ENCODE measurements around the gene MFSD2A.
"Not testable (repeated sequence)": the region's sequence is repeated elsewhere in the genome, so short reads cannot be mapped to it uniquely, and the experiment has no call there.

MFSD2A gene

DNA sequence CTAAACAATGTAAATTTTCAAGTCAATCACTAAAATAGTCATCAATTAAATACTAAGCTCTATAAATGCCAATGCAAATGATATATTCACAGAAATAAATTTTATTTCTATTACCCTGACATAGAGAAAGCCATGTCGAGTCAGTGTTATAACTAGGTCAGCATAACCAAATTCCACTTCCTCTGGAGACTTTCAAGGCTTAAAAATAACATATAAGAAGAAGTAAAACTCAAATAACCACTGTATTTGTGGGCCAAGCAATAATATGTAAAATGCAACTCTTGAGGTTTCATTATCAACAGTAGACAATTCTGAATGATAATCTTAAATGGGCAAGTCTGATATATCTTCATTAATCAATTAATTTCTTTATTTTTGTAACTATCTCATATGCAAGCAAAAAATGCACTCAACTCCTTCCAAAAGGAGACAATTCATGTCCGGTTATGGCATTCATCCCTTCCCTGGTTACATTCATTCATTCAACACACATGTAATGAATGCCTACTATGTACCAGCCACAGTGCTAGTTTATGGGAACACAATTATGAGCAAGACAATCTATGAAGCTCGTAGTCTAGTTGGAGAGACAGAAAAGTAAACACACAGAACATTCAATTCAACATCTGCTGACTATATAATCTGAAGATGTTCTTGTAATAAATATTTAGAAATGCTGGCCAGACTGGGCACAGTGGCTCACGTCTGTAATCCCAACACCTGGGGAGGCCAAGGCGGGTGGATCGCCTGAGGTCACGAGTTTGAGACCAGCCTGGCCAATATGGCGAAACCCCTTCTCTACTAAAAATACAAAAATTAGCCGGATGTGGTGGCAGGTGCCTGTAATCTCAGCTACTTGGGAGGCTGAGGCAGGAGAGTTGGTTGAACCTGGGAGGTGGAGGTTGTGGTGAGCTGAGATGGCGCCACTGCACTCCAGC lies 48.5 kb downstream of the MFSD2A start:
- DNase-seq (ENCODE audit: low read depth) = no peak

DNA sequence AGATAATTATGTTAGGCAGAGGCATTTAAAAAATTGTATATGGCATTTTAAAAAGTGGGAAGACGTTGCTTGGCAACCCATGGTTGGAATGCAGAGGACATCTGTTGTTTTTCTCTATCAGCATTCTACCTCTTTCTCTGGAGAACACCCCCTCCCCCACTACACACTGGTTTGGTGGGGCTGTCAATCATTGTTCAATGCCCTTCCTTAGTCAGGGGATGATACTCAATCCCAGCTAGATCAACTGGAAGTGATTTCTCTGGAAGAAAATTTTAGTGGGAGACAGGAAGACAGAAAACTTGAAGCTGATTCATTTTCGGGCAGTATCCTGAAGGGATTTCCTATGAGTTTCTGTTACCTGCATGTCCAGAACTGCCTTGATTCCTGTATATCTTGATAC lies 49.9 kb downstream of the MFSD2A start:
- no peak for DNase-seq (ENCODE audit: low read depth)

DNA sequence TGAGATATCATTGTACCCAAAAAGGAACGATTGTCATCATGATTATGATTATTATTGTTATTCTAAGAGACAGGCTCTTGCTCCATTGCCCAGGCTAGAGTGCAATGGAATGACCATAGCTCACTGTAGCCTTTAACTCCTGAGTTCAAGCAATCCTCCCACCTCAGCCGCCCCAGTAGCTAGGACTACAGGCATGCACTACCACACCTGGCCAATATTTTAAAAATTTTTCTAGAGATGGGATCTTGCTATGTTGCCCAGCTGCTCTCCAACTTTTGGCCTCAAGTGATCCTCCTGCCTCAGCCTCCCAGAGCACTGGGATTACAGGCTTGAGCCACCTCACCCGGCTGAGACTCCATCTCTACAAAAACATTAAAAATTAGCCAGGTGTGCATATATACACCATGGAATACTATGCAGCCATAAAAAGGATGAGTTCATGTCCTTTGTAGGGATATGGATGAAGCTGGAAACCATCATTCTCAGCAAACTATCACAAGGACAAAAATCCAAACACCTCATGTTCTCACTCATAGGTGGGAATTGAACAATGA lies 52.6 kb downstream of the MFSD2A start:
- DNase-seq (ENCODE audit: low read depth) = not testable (repeated sequence)

DNA sequence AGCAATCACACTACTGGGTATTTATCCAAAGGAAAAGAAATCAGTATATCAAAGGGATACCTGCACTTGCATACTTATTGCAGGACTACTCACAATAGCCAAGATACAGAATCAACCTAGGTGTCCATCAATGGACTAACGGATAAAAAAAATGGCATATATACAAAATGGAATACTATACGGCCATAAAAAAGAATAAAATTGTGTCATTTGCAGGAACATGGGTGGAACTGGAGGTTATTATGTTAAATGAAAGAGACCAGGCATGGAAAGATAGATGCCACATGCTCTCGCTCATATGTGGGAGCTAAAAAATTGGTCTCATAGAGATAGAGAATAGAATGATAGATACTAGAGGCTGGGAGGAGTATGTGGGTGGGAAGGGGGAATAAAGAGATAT lies 56.3 kb downstream of the MFSD2A start:
- DNase-seq (ENCODE audit: low read depth) = no peak

DNA sequence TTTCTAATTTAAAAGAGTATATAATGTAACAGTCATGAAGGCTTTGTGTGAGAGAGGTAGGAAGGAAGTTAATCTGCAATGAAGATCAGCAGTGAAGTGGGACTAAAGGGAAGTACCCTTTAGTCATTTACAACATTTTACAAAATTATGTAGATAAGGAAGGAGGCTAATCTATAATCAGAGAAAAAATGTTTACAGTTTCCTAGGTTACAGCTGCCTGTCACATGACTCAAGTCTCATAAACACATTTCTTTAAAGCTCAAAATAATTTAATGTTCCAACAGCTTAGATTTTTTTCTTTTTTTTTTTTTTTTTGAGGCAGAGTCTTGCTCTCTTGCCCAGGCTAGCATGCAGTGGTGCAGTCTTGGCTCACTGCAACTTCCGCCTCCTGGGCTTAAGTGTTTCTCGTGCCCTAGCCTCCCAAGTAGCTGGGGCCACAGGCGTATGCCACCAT lies 59.3 kb downstream of the MFSD2A start:
- DNase-seq (ENCODE audit: low read depth) = no peak

DNA sequence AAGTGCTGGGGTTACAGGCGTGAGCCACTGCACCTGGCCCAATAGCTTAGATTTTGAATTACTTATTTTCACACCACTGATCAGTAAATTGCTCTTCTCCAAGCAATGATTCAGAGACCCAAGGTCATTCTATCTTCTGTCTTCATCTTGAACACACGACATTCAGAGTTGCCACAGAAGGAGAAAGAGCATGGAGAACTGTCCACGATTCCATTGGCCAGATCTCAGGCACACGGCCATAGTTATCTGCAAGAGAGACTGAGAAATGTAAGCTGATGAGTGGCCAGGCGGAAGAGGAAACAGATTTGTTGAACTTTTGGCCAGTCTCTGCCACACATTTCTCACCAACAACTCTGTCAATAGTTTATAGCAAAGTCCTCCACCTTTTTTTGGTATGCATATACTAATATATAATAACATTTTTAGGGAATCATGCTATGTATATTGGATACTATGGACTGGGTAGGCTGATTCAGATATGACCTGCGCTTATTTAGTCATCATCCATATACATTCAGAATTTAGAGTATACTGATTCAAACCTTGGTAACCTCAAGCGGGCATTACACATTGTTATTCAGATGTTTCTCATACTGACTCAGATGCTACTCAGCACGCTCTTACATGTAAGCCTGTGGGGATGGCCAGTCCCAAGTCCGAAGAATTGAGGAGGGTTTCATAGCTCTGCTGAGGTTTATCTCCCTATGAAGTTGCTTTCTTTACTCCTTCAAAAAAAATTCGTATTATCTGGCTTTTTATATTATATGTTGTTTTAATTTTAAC lies 60.1 kb downstream of the MFSD2A start:
- no peak for DNase-seq (ENCODE audit: low read depth)

DNA sequence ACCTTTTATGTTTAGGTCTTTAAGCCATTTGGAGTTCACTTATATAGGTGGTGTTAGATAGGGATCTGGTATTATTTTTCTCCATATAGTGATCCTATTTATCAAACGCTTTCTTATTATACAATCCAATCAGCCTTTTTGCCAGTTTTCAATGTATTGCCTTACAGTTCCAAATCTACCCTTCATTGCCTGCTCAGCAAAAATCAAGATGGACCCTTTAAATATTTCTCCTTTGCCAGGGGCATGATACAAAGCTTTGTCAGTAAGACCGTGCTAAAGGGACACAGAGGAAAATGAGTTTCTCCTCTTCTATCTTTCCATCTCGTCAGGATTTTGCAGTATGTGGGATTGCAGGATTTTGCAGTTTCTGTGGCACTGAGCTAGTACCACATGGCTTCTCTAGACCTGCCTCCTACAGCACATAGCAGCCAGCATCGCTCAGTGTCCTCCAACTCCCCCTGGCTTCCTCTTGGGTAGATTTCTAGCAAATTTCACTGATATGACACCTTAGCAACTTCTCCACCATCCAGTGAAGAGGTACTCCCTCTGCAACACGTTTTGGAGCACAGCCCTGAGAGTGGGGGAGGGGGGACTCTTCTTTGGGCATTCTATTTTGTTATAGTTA lies 63.1 kb downstream of the MFSD2A start:
- DNase-seq (ENCODE audit: low read depth) = no peak
